Stimulated activated CD8-positive, alpha-beta memory T cell treated with anti-CD3 and anti-CD28 coated beads, Interleukin-15, amount 100 ng/mL, for 1 hour (primary cell): ENCODE data around the gene CDH23.

Experiments
- DNase-seq: peaks from one replicate; pipeline ENCODE4 v3.0.0-alpha.2; 2020; ENCODE audit warnings: low read depth

CDH23 gene

DNA sequence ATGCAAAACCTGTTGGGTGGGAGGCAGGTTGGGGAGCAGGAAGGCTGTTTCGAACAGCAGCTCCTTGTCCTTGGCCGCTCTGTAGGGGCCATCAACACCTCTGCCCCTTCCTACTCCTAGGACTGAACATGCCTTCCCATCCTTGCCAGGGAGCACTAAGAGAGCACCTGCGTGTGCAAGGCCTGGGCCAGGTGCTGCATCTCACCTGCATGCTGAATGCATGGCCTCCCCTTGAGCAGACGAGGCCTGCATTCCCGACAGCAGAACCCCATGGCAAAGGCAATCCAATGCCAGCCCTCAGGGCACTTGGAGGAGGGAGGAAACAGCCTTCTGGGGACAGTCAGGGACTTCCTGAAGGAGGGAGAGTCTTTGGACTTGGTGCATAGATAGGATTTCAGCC lies 365.6 kb downstream of the CDH23 start:
- no peak for DNase-seq

DNA sequence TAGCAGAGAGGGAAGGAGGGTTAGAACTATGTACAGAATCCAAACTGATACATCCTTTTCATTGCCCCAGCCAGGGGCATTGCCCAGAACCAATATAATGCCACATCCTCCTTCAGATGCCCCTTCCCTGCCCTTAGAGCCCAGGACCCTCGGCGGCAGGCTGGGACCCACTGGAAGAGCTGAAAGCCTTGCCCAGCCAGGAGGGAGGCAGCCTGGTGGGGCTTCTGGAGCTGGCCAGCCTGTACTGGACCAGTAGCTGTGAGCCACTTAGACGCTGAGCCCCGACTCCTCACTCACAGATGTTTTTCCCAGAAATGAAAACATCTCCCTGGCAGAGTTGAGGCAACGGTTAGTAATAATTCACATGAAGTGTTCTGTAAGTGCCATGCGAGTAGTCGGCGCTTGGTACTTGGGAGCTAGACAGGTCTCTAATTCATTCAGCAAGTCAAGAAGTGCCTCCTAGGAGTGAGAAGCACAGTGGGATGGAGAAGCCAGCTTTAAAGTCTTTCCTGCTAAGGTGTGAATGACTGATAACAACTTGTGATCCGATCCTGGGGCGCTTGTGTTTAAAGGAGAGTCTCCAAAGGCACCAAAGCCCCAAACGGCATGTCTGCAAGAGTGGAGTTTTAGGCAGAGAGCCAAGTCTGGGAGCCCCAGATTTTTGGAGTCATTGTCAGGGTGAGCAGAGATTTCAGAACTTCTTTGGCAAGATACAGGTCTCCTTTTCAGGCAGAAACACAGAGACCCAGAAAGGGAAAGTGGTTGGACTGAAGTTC lies 366.8 kb downstream of the CDH23 start:
- no peak for DNase-seq

DNA sequence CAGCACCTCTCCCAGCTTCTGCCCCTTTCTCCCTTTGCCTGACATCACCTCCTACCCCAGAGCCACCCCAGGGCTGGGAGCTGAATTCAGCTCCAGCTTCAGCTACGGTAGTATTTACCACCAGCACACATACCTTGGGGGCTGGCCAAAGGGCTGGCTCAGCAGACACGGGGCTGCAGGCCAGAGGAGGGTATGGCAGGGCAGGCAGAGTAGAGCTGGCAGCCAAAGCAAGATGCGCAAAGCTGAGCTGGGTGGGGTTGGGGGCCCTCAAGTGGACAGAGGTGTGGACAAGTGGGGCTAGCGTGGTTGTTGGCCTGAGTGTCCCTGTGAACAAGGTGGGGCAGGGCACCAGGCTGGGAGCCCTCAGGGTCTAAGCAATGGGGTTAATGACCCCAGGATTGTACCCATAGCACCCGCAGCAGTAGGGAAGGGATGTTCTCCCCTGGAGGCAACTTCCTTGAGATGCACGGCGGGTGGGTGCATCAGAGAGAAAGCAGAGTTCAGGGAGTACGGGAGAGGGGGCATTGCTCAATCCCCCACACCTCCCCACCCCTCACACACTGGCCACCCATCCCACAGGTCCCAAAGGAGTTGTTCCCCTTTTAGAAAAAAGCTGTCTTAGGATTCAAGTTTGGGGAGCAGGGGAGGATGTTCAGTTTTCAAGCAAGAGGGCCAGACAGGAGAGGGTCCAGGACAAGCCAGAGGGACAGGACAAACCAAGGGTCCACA lies 368.6 kb downstream of the CDH23 start:
- no peak for DNase-seq

DNA sequence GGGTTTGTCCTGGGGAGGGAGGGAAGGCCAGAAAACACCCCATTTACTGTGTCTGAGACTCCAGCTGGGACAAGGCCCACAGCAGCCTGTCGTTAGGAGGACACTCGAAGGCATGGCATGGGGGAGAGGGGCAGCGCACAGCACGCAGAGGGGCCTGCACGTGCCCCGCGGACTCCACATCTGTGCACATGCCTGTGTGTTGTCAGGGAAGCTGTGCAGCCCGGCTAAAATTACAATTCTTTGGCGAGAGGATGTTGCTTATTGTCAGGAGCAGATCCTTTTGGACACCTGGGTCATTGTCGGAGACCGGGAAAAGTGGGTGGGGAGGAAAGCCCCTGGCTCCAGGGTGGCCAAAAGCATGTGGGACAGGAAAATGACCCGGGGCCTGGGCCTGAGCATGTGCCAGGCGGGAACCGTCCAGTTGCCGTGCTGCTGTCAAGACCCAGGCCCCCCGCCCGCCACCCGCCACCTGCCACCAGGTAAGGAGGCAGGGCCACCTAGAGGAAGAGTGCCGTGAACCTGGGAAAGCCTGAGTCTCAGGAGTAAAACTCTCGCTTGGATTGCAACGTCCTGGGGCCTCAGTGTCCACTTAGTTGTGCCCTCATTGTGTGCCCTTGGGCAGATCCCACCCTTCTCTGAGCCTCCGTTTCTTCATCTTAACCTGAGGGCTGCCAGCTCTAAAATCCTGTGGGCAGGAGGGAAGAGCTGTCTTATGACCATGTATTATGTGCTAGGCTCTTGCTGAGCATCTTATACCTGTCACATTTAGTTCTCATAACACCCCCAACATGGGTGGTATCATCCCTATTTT lies 369.4 kb downstream of the CDH23 start:
- DNase-seq = no peak

DNA sequence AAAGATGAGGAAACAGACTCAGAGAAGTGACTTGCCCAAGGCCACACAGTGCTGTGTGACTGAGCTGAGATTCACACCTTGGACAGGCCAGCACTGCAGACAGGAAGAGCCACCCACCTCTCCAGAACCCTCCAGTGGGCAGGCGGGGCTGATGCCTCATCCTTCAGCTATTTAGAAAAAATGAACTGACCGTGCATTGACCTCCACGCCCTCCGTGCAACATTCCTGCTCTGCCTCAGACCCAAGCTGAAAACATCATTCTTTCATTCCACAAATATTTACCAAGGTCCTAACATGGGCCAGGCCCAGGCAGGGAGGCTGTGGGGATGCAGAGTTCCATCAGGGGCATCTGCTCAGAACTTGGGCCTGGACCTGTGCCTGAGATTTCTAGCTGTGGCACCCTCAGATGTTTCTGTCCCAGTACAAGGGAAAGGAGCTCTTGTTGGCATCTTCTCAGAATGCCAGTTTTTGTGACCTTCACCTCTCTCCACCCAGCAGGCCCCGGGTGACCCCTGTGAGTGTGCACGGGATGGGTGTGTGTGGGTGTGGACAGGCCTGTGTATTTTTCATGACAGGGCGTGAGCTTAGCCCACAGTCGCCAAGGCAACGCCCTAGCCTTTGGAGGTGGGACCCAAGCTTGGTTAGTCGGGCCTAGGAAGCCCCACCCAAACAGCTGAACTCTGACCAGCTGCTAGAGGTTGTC lies 370.1 kb downstream of the CDH23 start:
- no peak for DNase-seq

DNA sequence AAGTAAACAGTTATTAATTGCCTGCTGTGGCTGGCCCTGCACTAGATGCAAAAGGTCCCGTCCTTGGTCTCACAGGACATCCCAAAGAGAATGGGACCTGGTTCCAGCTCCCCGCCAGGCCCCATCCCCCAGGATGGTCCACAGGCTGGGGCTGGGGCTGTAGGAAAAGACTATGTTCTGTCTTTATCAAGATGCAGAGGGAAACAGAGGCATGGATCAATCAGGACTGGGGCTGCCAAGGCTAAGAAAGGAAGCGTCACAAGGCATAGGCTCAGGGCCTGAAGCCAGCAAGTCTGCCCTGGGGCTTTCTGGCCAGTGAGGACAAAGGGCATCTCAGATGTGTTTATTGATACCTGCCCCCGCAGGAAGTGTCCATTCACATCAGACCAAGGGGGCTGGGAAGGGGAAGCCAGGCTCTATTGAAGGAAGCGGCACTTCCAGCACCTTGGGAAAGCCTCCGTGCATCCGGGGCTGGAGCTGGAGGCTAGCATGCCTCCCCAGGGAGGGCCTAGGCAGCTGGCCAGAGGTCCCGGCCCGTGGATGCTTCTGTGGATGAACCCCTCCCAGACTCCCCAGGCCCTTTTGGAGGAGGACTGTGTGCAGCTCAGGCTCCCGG lies 370.8 kb downstream of the CDH23 start:
- DNase-seq = no peak

DNA sequence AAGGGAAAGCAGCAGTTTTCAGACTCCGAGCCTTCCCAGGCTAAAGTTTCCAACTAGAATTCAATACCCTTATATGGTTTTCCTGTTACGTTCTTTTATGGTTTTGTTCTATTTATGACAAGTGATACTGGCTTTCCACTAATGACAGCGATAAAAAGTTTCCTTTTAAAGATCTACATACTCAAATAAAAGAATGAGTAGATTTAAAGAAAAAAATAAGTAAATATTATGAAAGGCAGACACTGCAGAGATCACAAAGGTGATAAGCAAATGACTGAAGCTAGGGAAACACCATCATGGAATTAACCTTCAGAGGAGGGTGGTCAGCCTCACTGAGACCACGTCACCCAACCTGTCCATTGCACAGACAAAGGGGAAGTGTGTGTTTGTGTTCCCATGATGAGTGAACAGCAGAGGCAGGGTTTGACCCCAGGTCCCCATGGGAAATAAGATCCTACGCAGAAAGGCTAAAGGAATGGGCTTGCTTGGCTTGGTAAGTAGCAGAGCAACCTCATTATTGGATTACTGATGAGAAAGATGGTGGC lies 372.6 kb downstream of the CDH23 start:
- DNase-seq = no peak

DNA sequence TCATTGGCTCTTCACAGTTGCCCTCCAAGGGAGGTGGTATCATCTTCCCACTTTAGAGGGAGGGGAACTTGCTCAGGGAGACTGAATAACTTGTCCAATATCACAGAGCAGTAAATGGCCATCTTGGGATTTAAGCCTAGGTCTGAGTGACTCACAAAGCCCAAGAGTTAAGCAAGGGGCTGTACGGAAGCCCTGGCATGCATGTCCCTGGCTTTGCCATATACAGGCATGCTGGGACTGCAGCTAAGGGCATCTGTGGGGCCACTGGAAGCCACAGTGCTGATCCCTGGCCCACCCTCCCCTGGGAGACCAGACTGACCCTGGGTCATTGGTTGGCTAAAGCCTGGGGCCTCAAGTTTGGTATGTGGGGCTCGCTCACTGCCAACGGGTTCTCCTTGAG lies 373.5 kb downstream of the CDH23 start:
- no peak for DNase-seq

DNA sequence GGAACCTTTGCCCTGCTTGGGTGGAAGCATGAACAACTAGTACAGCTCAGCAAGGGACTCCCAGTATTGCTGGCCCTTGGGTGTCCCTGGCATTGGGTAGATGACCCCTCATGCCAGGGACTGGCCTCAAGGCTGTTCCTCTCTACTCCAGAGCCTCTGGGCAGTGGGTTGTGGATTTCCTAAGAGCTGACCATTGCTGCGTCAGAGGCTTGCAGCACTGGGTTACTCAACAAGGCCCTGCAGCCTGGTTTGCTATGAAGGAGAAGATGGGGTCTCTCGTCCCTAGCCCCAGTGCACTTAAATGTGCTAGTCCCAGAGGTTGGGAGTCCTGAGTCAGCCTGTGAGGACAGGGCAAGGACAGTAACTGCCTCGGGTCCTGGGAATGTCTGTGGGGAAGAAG lies 374.1 kb downstream of the CDH23 start:
- no peak for DNase-seq

DNA sequence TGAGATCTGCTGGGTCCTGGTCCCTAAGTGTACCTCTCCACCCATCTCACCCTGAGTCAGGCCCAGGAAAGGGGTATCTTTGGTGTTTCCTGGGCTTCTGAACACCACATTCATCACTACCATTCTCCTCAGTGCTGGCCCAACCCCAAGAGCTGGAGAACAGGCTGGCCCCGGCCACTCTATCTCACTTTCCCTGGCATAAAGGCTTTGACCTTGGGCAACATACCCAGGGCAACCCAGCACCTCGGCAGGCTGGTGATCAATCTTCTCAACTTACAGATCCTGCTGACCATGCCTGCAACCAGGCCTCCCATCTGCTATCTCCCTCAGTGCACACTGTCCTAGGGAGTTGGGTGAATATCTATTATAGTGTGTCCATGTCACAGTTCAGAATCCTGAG lies 374.5 kb downstream of the CDH23 start:
- no peak for DNase-seq

DNA sequence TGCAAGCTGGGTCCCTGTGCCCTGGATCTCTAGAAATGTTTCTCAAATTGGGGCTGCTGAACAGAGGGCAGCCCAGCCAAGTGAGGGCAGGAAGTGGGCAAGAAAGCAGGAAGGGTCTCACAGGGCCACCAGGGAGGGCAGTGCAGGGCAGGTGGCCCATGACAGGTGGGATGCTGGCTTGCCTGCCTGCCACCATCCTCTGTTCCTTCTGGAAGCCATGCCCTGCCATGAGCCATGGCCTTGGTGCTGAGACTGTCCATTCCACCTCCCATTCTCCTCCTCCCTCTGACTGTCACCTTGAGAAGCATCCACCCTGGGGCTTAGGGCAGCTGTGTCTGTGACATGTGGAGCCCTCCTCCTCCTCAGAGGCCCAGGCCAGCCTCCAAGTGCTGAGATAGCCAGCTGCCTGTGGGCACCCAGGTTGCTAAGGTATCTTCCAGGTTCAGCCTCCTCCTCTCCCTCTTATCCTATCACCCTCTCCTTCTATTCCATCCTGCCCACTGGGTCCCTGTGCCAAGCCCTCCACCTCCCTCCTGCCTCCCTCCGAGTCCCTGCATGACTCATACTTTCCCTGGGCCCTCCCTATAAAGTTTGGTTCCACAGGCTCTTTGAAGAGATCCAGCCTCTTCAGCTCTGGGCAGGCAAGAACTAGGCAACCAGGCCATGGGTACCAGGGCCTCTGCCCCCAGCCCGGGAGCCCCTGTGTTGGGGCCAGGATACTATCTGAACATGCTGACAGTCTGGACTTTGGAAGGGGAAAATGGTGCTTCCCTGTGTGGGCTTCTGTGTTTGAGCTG lies 375.3 kb downstream of the CDH23 start:
- peak; percentile 36 for DNase-seq

DNA sequence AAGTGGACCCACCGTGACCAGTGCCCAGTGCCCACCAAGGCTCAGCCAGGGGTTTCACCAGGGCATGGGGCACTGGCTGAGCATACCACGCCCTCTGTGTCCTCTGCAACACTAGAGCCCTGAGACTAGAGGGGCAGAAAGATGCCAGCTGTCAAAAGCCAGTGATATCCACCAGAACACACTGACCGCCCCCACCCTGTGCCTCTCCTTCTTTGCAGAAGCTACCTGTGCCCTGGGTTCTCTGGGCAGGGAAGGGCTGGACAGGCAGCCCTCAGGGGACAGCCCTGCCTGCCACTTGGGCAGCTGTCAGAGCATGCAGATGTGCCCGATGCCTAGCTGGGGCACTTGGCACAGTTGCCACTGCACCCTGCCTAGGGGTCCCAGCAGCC lies 376.1 kb downstream of the CDH23 start:
- no peak for DNase-seq

DNA sequence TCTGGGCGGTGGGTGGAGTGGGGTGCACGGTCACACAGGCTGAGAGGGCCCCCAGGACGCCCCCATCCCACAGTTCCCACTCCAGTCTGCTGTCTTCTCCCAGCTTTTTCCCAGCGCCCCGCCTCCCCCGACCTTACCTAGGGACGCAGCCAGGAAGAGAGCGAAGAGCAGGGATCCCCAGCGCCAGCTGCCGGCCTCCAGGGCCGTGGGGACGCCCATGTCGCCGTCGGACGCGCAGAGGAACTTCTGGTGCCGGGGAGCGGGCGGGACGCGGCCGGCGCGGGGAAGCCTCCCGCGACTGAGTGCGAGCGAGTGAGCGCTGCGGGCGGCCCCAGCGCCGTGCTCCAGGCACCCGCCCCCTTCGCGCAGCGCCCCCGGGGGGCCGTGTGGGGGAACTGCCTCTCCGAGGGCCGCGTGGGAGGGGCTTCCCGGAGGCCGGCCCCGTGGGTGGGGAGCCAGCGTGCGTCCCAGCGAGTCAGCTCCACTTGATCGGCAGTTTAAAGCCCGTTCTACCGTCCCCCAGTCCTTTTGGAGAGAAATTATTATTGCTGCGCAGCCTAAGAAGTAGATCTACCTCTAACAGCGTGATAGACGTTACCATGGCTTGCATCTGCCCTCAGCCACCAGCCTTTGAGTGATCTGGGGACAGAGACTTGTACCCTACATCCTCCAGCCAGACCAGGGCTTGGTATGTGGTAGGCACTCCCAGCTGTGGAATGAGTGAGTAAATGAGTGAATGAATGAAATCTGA lies 376.7 kb downstream of the CDH23 start, which contains the start of gene VSIR:
Gene VSIR, minus strand, starts transcription at position 300 of the 751 bp plus-strand sequence. Its CDS starts 81 bp downstream, at position 219.
- DNase-seq = peak; percentile 83

DNA sequence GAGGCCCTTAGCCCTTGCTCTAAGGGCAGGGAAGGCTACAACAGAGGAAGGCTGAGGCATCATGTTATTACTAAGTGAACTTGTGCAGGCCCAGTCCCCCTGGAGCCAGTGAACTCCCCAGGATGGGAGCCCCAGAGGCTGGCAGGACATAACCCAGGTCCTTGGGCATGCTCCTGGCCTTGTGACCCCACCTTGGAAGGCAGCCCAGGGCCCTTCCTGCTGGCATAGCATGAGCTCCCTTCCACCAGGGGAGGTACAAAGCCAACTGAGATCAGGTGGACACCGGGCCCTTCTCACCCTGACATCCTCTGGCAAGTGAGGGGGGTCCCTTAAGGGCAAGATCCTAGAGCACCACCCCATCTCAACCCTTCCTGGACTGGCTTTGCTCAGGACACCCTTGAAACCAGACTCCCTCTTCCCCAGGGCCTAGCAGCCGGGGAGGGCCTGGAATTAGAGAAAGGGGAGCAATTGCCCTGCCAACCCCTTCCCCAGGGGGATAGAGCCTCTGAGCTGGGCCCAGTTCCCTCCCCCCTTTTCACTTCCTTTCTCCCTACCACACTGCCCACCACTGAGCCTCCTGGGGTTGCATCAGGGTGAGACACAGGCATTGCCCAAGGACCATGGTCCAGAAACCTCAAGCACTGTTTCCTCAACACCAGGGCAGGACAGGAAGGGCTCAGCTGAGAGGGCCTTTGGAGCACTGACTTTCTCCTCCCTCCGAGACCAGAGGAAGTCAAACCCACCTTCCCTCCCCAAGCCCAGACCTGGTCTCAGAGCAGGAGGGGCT lies 378.4 kb downstream of the CDH23 start:
- DNase-seq = no peak

DNA sequence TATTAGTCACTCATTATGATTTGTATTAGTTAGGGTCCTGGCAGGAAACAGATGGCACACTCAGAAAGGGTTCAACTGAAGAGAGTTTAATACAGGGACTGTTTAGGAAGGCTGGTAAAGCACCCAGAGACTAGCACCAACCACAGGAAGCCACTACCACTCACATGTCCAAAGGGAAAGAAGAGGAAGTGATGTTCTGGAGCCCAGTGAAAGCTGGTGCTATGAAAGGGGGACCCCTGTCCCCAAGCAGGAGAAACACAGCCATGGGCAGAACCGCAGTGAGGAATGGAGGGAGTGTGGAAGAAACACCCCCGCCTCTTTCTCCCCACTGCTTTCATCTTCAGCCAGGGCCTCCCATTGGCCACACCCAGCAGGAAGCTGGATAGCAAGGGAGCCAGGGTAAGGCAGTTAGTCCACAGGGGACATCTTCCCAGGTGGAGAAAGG lies 379.8 kb downstream of the CDH23 start:
- DNase-seq = no peak

DNA sequence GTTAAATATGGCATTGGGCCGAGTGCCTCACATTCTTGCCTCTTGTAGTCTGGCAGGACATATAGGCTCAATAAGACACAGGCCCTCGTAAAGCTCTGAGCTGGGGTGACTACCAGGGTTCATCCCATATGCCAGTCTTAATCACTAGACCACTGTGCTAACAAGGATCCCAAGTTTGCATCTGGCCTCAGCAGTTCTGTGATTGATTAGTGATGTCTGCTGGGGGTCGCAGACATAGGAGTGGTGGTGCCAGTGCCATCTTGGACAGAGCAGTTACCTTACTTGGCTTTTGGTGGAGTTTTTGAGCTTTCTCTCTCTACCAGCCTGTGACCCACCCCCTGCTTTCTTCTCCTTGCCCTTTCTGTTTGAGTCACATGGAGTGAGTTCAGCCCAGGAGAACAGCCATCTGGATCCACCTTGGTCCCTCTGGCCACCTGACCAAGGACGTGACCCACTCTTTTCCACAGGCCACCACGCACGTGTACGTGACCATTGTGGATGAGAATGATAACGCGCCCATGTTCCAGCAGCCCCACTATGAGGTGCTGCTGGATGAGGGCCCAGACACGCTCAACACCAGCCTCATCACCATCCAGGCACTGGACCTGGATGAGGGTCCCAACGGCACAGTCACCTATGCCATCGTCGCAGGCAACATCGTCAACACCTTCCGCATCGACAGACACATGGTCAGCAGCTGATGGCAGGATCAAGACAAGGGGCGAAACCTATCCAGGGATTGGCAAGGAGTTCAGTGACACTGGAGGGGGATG lies 380.7 kb downstream of the CDH23 start:
- no peak for DNase-seq

DNA sequence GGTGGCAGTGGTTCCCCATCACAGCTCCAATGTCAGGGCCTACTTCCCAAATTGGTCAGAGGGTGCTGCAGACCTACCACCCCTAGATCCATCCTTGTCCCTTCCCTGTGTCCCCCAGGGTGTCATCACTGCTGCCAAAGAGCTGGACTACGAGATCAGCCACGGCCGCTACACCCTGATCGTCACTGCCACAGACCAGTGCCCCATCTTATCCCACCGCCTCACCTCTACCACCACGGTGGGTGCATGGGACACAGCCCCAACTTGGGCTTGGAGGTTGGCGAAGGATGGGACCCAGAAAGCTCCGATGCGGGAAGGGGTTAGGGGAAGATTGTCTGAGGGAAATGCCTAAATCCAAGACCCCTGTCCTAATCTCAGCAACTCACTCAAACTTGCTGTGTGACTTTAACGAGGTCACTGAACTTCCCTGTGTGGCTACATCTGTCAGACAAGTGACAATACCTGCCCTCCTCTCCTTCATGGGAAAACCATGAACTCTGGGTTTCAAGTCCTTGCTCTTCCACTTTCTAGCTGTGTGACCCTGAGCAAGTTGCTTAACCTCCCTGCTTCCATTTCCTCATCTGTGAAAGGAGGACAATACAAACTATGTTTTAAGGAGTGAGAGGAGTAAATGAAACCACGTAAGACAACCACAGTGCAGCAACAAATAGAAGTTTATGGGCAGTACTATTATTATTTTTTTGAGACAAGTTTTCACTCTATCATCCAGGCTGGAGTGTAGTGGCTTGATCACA lies 381.5 kb downstream of the CDH23 start:
- no peak for DNase-seq
